HCT116 (cell line): ENCODE measurements around the gene PCDH19.

Source experiments
- EZH2 ChIP-seq: fragments of 200-600 bp; sonication (generic); IDR thresholded peaks from 2 replicates; pipeline ENCODE4 v1.6.1; 2017; ENCODE audit warnings: antibody characterized with exemption, mixed run types
- FOSL1 ChIP-seq: IDR thresholded peaks from 2 replicates; pipeline ENCODE4 v1.6.1; 2012; ENCODE audit warnings: low read depth
- POLR2A ChIP-seq: IDR thresholded peaks from 2 replicates; pipeline ENCODE4 v1.7.0; 2011; ENCODE audit warnings: borderline replicate concordance; ENCODE audit not compliant: insufficient read depth, insufficient read length; ENCODE audit errors: extremely low read depth
- POLR2AphosphoS5 ChIP-seq: IDR thresholded peaks from 2 replicates; pipeline ENCODE4 v1.6.1; 2011; ENCODE audit warnings: mild to moderate bottlenecking, low read depth, low read length, moderate library complexity
- ZFX ChIP-seq: fragments of 450-650 bp; IDR thresholded peaks from 2 replicates; pipeline ENCODE4 v1.6.1; 2017
- TF ChIP-seq, protein P1 (sequence below), 3 experiments: fragments of 200-600 bp in 1 of 3; sonication (generic) in 1 of 3; IDR thresholded peaks in 2 of 3; conservative IDR thresholded peaks in 1 of 3; 2 replicates each; pipeline ENCODE4 v1.5.1; 2012 to 2017; ENCODE audit warnings: low read depth in 2 of 3, low read length in 2 of 3, antibody characterized with exemption in 1 of 3, borderline replicate concordance in 1 of 3, control low read depth in 1 of 3, mild to moderate bottlenecking in 1 of 3, mixed read lengths in 1 of 3, mixed run types in 1 of 3, moderate library complexity in 1 of 3; ENCODE audit not compliant: insufficient read depth in 1 of 3

DNA sequence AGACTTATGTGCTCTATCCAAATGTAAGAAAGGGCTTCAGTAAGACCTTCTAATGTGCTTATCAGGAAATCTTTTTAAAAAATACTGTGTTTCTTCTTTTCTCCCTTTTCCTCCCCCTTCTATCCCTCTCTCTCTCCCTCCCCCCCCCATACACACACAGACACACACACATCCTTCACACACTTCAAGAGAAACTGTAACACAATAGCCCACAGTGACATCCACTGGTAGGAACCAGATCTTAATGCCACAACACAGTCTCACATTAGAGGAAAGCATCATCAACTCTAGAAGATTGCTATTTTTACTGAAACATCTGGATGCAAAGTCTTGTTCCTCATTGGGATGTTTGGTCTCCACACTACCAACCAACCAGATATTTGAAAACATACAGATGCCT lies 4.6 kb downstream of the PCDH19 start:
- TF ChIP-seq, protein P1, sequence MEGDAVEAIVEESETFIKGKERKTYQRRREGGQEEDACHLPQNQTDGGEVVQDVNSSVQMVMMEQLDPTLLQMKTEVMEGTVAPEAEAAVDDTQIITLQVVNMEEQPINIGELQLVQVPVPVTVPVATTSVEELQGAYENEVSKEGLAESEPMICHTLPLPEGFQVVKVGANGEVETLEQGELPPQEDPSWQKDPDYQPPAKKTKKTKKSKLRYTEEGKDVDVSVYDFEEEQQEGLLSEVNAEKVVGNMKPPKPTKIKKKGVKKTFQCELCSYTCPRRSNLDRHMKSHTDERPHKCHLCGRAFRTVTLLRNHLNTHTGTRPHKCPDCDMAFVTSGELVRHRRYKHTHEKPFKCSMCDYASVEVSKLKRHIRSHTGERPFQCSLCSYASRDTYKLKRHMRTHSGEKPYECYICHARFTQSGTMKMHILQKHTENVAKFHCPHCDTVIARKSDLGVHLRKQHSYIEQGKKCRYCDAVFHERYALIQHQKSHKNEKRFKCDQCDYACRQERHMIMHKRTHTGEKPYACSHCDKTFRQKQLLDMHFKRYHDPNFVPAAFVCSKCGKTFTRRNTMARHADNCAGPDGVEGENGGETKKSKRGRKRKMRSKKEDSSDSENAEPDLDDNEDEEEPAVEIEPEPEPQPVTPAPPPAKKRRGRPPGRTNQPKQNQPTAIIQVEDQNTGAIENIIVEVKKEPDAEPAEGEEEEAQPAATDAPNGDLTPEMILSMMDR (IDR thresholded peaks at IDR 0.05 in 2 of 3, conservative IDR thresholded peaks at IDR 0.05 in 1 of 3; ENCODE audit: borderline replicate concordance in 1 of 3, insufficient read depth in 1 of 3, low read depth in 2 of 3, low read length in 2 of 3), result no peak
- TF ChIP-seq FOSL1, result no peak
- no peak for TF ChIP-seq EZH2
- TF ChIP-seq POLR2AphosphoS5, result no peak
- no peak for TF ChIP-seq ZFX
- no peak for TF ChIP-seq POLR2A
